ENCODE results near the gene OTX2.

The OTX2 gene

DNA sequence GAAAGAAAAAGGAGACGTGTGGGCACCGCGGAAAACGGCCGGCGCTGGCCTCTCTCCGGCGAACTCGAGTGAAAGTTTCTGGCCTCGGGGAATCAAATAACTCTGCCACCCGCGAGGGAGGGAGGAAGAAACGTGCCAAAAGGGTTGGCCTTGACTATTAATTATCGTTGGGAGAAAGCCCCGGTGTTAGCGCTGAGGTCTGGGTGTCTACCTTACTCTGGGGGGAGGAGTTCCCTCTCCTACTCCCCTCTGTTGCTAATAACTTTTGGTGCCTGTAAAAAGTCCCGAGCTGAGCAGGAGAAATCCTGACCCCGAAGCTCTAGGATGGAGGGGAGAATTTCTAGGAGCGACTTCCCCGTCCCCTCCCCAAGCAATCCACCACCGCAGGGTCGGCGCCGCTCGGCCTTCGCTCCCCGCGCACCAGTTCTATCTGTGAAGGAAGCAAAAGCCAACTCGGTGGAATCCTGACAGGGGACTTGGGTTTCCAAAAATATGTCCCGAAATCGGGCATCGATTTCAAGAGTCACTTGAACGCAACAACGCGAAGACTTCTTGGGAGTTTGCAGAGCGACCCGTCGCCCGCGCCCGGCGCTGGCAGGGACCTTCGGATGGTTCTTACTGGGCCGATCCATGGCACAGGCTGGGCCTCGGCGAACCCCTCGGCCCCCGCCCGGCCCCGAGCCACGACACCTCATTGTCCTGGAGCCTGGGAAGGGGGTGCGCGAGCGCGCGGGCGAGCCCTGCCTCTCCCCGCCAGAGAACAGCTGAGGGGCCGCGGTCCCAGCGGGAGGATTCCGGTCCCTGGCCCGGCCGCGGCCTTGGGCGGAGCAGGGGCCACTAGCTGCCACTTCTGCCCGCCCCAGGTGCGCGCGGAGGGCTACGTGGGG, 1.7 kb downstream of the OTX2 start:
- TF ChIP-seq CTCF (IDR thresholded peaks at IDR 0.05; ENCODE audit: control insufficient read depth, insufficient read depth, low read depth, low read length, missing control alignments) = no peak
- no peak overlapping the region for H3K4me3 ChIP-seq (ENCODE audit: control insufficient read depth, low read depth, low read length)
- no peak for DNase-seq (ENCODE audit: low read depth)

- no peak overlapping the region for H3K4me3 ChIP-seq (ENCODE audit: control insufficient read depth, low read depth, low read length)
- DNase-seq (ENCODE audit: low read depth) = no peak
- no peak for TF ChIP-seq CTCF (IDR thresholded peaks at IDR 0.05; ENCODE audit: control insufficient read depth, insufficient read depth, low read depth, low read length, missing control alignments)
Observed at GRCh38 chr14:56808110-56808382, 2.2 kb downstream of the OTX2 start.

GRCh38 chr14:56807386-56808109, 2.7 kb downstream of the OTX2 start:
- H3K4me3 ChIP-seq (ENCODE audit: control insufficient read depth, low read depth, low read length) = no peak overlapping the region
- no peak for TF ChIP-seq CTCF (IDR thresholded peaks at IDR 0.05; ENCODE audit: control insufficient read depth, insufficient read depth, low read depth, low read length, missing control alignments)

GRCh38 chr14:56806760-56807159, 3.5 kb downstream of the OTX2 start:
- no peak for TF ChIP-seq CTCF (IDR thresholded peaks at IDR 0.05; ENCODE audit: control insufficient read depth, insufficient read depth, low read depth, low read length, missing control alignments)
- no peak for DNase-seq (ENCODE audit: low read depth)
- no peak overlapping the region for H3K4me3 ChIP-seq (ENCODE audit: control insufficient read depth, low read depth, low read length)

More at GRCh38 chr14:56807386-56808109, 2.7 kb downstream of the OTX2 start:
- DNase-seq (ENCODE audit: low read depth) = no peak

DNA sequence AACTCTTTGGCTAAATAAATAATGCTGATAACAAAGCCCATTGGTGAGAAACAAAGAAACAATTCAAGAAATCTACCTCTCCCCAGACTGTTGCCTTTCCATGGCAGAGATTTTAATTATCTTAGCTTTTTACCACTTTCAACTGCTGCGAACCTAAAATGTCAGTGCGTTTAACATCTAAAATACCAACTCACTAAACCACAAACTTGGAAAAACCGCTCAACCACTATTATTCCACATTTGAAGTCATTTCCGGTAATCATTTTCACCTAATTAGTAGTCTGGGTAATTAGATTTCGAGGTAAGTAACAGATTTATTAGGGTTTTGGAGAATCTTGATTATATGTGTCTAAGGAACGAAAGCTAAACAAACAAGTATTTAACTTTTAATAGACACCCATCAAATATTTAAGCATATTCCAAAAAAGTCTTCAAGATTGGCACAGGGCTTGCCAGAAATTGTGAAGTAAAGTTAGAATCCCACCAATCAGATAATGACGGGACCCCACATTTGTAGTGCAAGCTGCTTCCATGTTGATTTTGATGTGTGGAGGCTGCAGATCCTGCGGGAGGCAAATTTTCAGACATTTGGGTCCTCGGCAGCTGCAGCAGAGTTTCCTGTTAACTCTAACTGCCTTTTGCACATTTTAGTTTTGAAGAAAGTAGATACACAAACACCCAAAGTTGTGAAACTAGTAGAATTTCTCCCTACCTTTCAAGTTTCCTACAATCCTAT, 4.1 kb downstream of the OTX2 start:
- DNase-seq (ENCODE audit: low read depth) = no peak
- TF ChIP-seq CTCF (IDR thresholded peaks at IDR 0.05; ENCODE audit: control insufficient read depth, insufficient read depth, low read depth, low read length, missing control alignments) = no peak
- no peak overlapping the region for H3K4me3 ChIP-seq (ENCODE audit: control insufficient read depth, low read depth, low read length)

DNA sequence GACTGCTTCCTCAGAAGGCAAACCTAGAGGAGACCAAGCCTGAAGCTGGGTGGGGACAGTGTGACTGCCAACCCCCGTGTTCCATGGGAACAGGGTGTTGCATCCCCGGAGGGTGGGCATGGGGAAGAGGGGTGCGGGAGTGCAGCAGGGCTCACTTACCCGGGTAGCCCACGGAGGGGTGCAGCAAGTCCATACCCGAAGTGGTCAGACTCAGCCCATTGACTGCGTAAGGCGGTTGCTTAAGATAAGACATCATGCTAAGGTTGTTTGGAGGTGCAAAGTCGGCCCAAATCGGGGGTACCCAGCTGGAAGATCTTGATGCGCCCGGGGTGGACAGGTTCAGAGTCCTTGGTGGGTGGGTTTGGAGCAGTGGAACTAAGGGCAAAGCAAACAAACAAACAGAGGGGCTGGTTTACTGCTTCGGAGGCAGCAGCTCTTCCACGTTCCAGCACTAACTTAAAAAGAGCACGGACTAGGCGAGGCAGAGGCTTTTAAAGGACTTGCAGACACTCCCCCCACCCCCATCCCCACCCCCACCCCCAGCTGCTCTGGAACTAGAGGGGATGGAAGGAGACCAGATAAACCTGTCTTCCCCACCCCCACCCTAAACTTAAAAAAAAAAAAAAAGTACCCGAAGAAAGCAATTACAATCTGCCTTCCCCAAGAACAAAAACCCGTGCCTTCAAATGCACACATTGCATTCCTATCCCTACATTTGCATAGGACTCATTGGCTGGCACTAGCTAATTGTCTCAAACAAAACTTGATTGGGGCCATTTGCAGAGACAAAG, 4.9 kb downstream of the OTX2 start:
- no peak overlapping the region for H3K4me3 ChIP-seq (ENCODE audit: control insufficient read depth, low read depth, low read length)
- TF ChIP-seq CTCF (IDR thresholded peaks at IDR 0.05; ENCODE audit: control insufficient read depth, insufficient read depth, low read depth, low read length, missing control alignments) = no peak
- DNase-seq (ENCODE audit: low read depth) = no peak

Data from AG09309 (cell line).